ENCODE measurements around the gene RAD51B. TPM values are rescaled to one million over a fixed set of nuclear protein-coding genes. Genes with fewer than 3 reads are reported as not detected.

RAD51B gene
- total and polyA plus RNA-seq, 9 of the 15 experiments (the other 6 are each of a cell fraction or from before 2014, with no cell fraction given) = 8.5 to 17.3 (median 11.3) TPM

GRCh38 chr14:68223631-68224030 lies 404.1 kb downstream of the RAD51B start:
- no peaks in the 10 kb centered on the region for H3K9me3 ChIP-seq (replicated peaks; ENCODE audit: control insufficient read depth, insufficient read depth, low read depth, low read length)
- FAIRE-seq (no peak), ATAC-seq (no peak), DNase-seq (ENCODE audit: extremely low read depth in 1 of 4, low spot score in 3 of 4) (no peak)
- no peaks in the 10 kb centered on the region for H3K9me1 ChIP-seq (ENCODE audit: control insufficient read depth, insufficient read depth, low read length)
- H3K27me3 ChIP-seq (ENCODE audit: control insufficient read depth in 2 of 2, insufficient read depth in 2 of 2, low read length in 2 of 2) = no peaks in the 10 kb centered on the region
- no peaks in the 10 kb centered on the region for H3K79me2 ChIP-seq (ENCODE audit: control insufficient read depth, insufficient read depth, low read length)
- no peak overlapping the region for H3K4me3 ChIP-seq
- no TSS peak for BruUV-seq (replicated peaks)
- intact Hi-C loops (cut with micrococcal nuclease) (no loop called here), in situ Hi-C loops (cut with MboI) (no loop called here)
- ChIA-PET POLR2A (interaction anchor here (0.6 to 1.8 kb wide), 2 partner anchors 9 to 10 kb away, joined by 3 to 6 read pairs; no protein-coding TSS in a partner anchor), CTCF (ENCODE audit: low intra/inter-chr PET ratio) (no interaction called here)
- no peaks in the 10 kb centered on the region for H4K20me1 ChIP-seq (replicated peaks; ENCODE audit: control insufficient read depth, insufficient read depth, low read length)
- no peak overlapping the region for H3K27ac ChIP-seq (ENCODE audit: extremely low read depth, low read depth, low read length)
- no peak for TF ChIP-seq ZBTB9 (CRISPR knock-in tag; IDR thresholded peaks at IDR 0.05)
- no peak for TF ChIP-seq ZNF311 (CRISPR knock-in tag; IDR thresholded peaks at IDR 0.05)
- no peak for TF ChIP-seq TCF7 (IDR thresholded peaks at IDR 0.05; ENCODE audit: borderline replicate concordance)
- TF ChIP-seq MXD1 (CRISPR knock-in tag; IDR thresholded peaks at IDR 0.05; ENCODE audit: borderline replicate concordance, poor library complexity, severe bottlenecking) = no peak
- TF ChIP-seq DIDO1 (tag; IDR thresholded peaks at IDR 0.05; ENCODE audit: low read depth) = no peak
- TF ChIP-seq HMBOX1 (IDR thresholded peaks at IDR 0.05) = no peak
- TF ChIP-seq OTX1 (CRISPR knock-in tag; IDR thresholded peaks at IDR 0.05) = no peak
- no peak overlapping the region for H3K9ac ChIP-seq (ENCODE audit: insufficient read depth in 1 of 2, low read depth in 2 of 2, low read length in 2 of 2)
- H3K4me2 ChIP-seq (ENCODE audit: insufficient read depth, low read length) = no peak overlapping the region
- H2AFZ ChIP-seq (ENCODE audit: low read depth, low read length) = no peak overlapping the region
- H3K4me1 ChIP-seq (replicated peaks in 1 of 2; ENCODE audit: control insufficient read depth in 2 of 2, insufficient read depth in 2 of 2, low read length in 2 of 2) = no peaks in the 10 kb centered on the region
- H3K36me3 ChIP-seq (ENCODE audit: control insufficient read depth, insufficient read depth, low read length) = no peaks in the 10 kb centered on the region

Data from K562 (cell line).